Heart left ventricle (tissue), 16 donors: ENCODE data around the gene AFAP1. TPM values are rescaled to one million over a fixed set of nuclear protein-coding genes. Genes with fewer than 3 reads are reported as not detected.

Source experiments
- ATAC-seq, 4 donors: fragments of 200-7000 bp; cut with Tn5 transposase; one replicate each; pipeline ENCODE4 v1.9.1; 2020 to 2022; ENCODE audit warnings: moderate library complexity in 4 of 4, mild to moderate bottlenecking in 3 of 4, moderate number of reproducible peaks in 1 of 4
- DNase-seq, 5 donors: peaks; one replicate each; pipeline ENCODE4 v3.0.0-alpha.2; 2020
- H3K27ac ChIP-seq, 12 donors: fragments of 200-600 bp; sonication (generic) in 4 of 12; one replicate each; pipeline versions ENCODE4 v1.5.0 to v1.8.0; 2016 to 2022; ENCODE audit warnings: mild to moderate bottlenecking in 2 of 12
- H3K27me3 ChIP-seq, 9 donors: fragments of 200-600 bp; sonication (generic) in 2 of 9; one replicate each; pipeline versions ENCODE4 v1.5.1 to v1.8.0; 2016 to 2022; ENCODE audit warnings: mild to moderate bottlenecking in 3 of 9
- H3K36me3 ChIP-seq, 9 donors: fragments of 200-600 bp; sonication (generic) in 2 of 9; one replicate each; pipeline versions ENCODE4 v1.5.0 to v1.8.0; 2018 to 2022; ENCODE audit warnings: mild to moderate bottlenecking in 2 of 9
- H3K4me1 ChIP-seq, 12 donors: fragments of 200-600 bp; sonication (generic) in 4 of 12; one replicate each; pipeline versions ENCODE4 v1.5.0 to v1.8.0; 2016 to 2022; ENCODE audit warnings: mild to moderate bottlenecking in 3 of 12
- H3K4me3 ChIP-seq, 12 donors: fragments of 200-600 bp; sonication (generic) in 4 of 12; one replicate each; pipeline versions ENCODE4 v1.5.0 to v1.8.0; 2017 to 2022; ENCODE audit warnings: mild to moderate bottlenecking in 9 of 12, moderate library complexity in 4 of 12
- H3K9me3 ChIP-seq, 12 donors: fragments of 200-600 bp; sonication (generic) in 4 of 12; one replicate each; pipeline versions ENCODE4 v1.5.0 to v1.8.0; 2016 to 2022; ENCODE audit warnings: mild to moderate bottlenecking in 1 of 12
- CTCF ChIP-seq, 12 donors: fragments of 200-600 bp; sonication (generic) in 4 of 12; IDR thresholded peaks; one replicate each; pipeline versions ENCODE4 v1.5.0 to v1.8.0; 2018 to 2022; ENCODE audit warnings: antibody characterized with exemption in 12 of 12, mild to moderate bottlenecking in 5 of 12
- POLR2A ChIP-seq, 2 donors: fragments of 450-650 bp; IDR thresholded peaks; one replicate each; pipeline ENCODE4 v1.6.1; 2017; ENCODE audit warnings: antibody characterized with exemption in 2 of 2, mild to moderate bottlenecking in 2 of 2, moderate library complexity in 2 of 2
- WGBS, 4 donors: extraction: QIAGEN DNeasy Blood & Tissue Kit in 2 of 4; methylation state at CpG; one replicate each; pipeline versions ENCODE4 v1.1.5 to v1.1.7; 2013 to 2018; 5-methylcytosine and 5-hydroxymethylcytosine counted together
- intact Hi-C, 10 donors: fragments of 100-400 bp; cut with DNase I; formaldehyde crosslinking; loops; one replicate each; pipeline versions ENCODE4 v1.11.1 to v1.14.2; 2022
- polyA plus RNA-seq, 2 donors: library from polyadenylated mRNA; stranded (reverse); fragments of 200-250 nt; gene quantifications; one replicate each; pipeline ENCODE4 v1.2.3, GENCODE V29; 2013
- total RNA-seq, 9 donors: library from RNA; depleted of rRNA in 2 of 9; stranded (reverse); fragments of >200 nt in 2 of 9; fragmentation: NEBNext Ultra II Directional in 3 of 9; extraction: Animal tissue kit (Norgen Biotek cat#: 25700) in 3 of 9; gene quantifications; one replicate each; pipeline versions ENCODE4 v1.1.0 to v1.2.4, GENCODE V29; 2016 to 2023
- donor health status: ischemic (EF 13 %, LVEDD 7.1; RV severe dilation, severe dysfunction).
- donor health status: healthy with polysubstance abuse.
- donor health status: DM: no; HTN: yes; CAD: no.
- donor health status: DM: no; HTN: no; CAD: no.
- donor health status: ischemic (EF 25% LVEDD 6.9; RV normal size, moderate dysfunction).
- donor health status: ischemic (EF 25% LVEDD 5.7; RV mildly dilated, moderate dysfunction).
- donor health status: healthy.
- donor health status: DM: yes; HTN: yes; CAD: no.
- donor health status: ischemic (EF 35%, LVEDD 5.7; RV mildly dilated, moderate dysfunction).
- donor health status: nonischemic (EF 11% LVEDD 7.7; RV severe dilation, severe dysfunction).
- donor health status: DM: yes; HTN: yes; CAD: no.
- donor health status: PGD.
- donor health status: ischemic (EF 29% LVEDD 5.4; RV normal size, mild dysfunction).
- donor health status: nonischemic (EF 23%, LVEDD 6.1; RV moderate dilation, normal function).

The AFAP1 gene
- total and polyA plus RNA-seq, 11 donors: 2.0 to 18.0 (median 7.0) TPM

GRCh38 chr4:7752649-7753048, 187.0 kb downstream of the AFAP1 start:
- intact Hi-C loops: no loop called here
- H3K36me3 ChIP-seq: no peaks in the 10 kb centered on the region

GRCh38 chr4:7750972-7751371, 188.7 kb downstream of the AFAP1 start:
- no peaks in the 10 kb centered on the region for H3K9me3 ChIP-seq
- ATAC-seq: no peak

More at GRCh38 chr4:7752649-7753048, 187.0 kb downstream of the AFAP1 start:
- 93 to 98% (median 96%) methylated on average over 6 of the region's 6 CpGs for WGBS, 4 donors
- peak in 1 of 5 donors; percentile 28 for DNase-seq
- Histone ChIP-seq H3K27me3 (no peaks in the 10 kb centered on the region), H3K9me3 (no peaks in the 10 kb centered on the region), H3K4me3 (no peak overlapping the region), H3K4me1 (peaks cover 0 to 8% (median 4%) of the 10 kb centered on the region in 12 donors), H3K27ac (no peak overlapping the region)
- no peak for ATAC-seq
- TF ChIP-seq CTCF (IDR thresholded peaks at IDR 0.05): no peak
- TF ChIP-seq POLR2A (IDR thresholded peaks at IDR 0.05): no peak

GRCh38 chr4:7750523-7750922, 189.1 kb downstream of the AFAP1 start:
- WGBS, 4 donors: 63 to 68% (median 66%) methylated on average over 6 of the region's 6 CpGs
- no peak for ATAC-seq
- Histone ChIP-seq H3K36me3 (no peaks in the 10 kb centered on the region), H3K27ac (no peak overlapping the region), H3K4me3 (no peak overlapping the region), H3K9me3 (no peaks in the 10 kb centered on the region), H3K4me1 (peaks cover 0 to 4% (median 0%) of the 10 kb centered on the region in 12 donors), H3K27me3 (no peaks in the 10 kb centered on the region)
- DNase-seq: no peak
- intact Hi-C loops: no loop called here
- TF ChIP-seq CTCF (IDR thresholded peaks at IDR 0.05): no peak
- no peak for TF ChIP-seq POLR2A (IDR thresholded peaks at IDR 0.05)

More at GRCh38 chr4:7750972-7751371, 188.7 kb downstream of the AFAP1 start:
- H3K36me3 ChIP-seq: no peaks in the 10 kb centered on the region
- no peak overlapping the region for H3K4me3 ChIP-seq
- H3K27ac ChIP-seq: no peak overlapping the region
- no peak for DNase-seq
- intact Hi-C loops: no loop called here
- TF ChIP-seq POLR2A (IDR thresholded peaks at IDR 0.05) (no peak), CTCF (IDR thresholded peaks at IDR 0.05) (no peak)
- no peaks in the 10 kb centered on the region for H3K27me3 ChIP-seq
- H3K4me1 ChIP-seq: peaks cover 0 to 4% (median 0%) of the 10 kb centered on the region in 12 donors

- H3K27ac ChIP-seq: peak overlapping the region in 1 of 12 donors; percentile 46
- no peak overlapping the region for H3K4me3 ChIP-seq
- no peaks in the 10 kb centered on the region for H3K27me3 ChIP-seq
- peaks cover 0 to 18% (median 0%) of the 10 kb centered on the region in 12 donors for H3K4me1 ChIP-seq
- no peaks in the 10 kb centered on the region for H3K9me3 ChIP-seq
- TF ChIP-seq CTCF (IDR thresholded peaks at IDR 0.05) (no peak), POLR2A (IDR thresholded peaks at IDR 0.05) (no peak)
- no peak for ATAC-seq
- no peak for DNase-seq
- intact Hi-C loops: no loop called here
- no peaks in the 10 kb centered on the region for H3K36me3 ChIP-seq
- WGBS, 4 donors: 94 to 97% (median 96%) methylated on average over 11 of the region's 11 CpGs
Measured at GRCh38 chr4:7747566-7747965, 192.1 kb downstream of the AFAP1 start.
